Neural progenitor cell (in vitro differentiated cells): ENCODE measurements around the gene CCDC6. TPM values are rescaled to one million over a fixed set of nuclear protein-coding genes. Genes with fewer than 3 reads are reported as not detected.

Source experiments
- DNase-seq: peaks from one replicate; pipeline ENCODE4 v3.0.0-alpha.2; 2016; ENCODE audit warnings: low spot score
- H2AFZ ChIP-seq: fragments of 200-600 bp; sonication (generic); replicated peaks from 2 replicates; pipeline ENCODE4 v1.6.1; 2016; ENCODE audit warnings: antibody characterized with exemption
- H3F3A ChIP-seq: fragments of 200-600 bp; sonication (generic); 2 replicates; pipeline ENCODE4 v1.6.1; 2016; ENCODE audit warnings: antibody characterized with exemption, low read depth
- H3K27ac ChIP-seq: fragments of 200-600 bp; sonication (generic); 2 replicates; pipeline ENCODE4 v1.5.1; 2016; ENCODE audit warnings: mild to moderate bottlenecking
- H3K27me3 ChIP-seq: fragments of 200-600 bp; sonication (generic); 2 replicates; pipeline ENCODE4 v1.6.1; 2016; ENCODE audit warnings: mild to moderate bottlenecking, moderate library complexity
- H3K36me3 ChIP-seq: fragments of 200-600 bp; sonication (generic); 2 replicates; pipeline ENCODE4 v1.5.1; 2016
- H3K4me1 ChIP-seq: fragments of 200-600 bp; sonication (generic); 2 replicates; pipeline ENCODE4 v1.6.1; 2016; ENCODE audit warnings: mixed run types
- H3K4me2 ChIP-seq: fragments of 200-600 bp; sonication (generic); 2 replicates; pipeline ENCODE4 v1.6.1; 2016
- H3K4me3 ChIP-seq: fragments of 200-600 bp; sonication (generic); 2 replicates; pipeline ENCODE4 v1.5.1; 2016
- H3K79me2 ChIP-seq: fragments of 200-600 bp; sonication (generic); 2 replicates; pipeline ENCODE4 v1.6.1; 2016; ENCODE audit warnings: low read depth
- H3K9ac ChIP-seq: fragments of 200-600 bp; sonication (generic); 2 replicates; pipeline ENCODE4 v1.6.1; 2016
- H3K9me3 ChIP-seq: fragments of 200-600 bp; sonication (generic); 2 replicates; pipeline ENCODE4 v1.5.1; 2016; ENCODE audit warnings: low read depth
- H4K20me1 ChIP-seq: fragments of 200-600 bp; sonication (generic); 2 replicates; pipeline ENCODE4 v1.6.1; 2016; ENCODE audit warnings: low read depth
- H3K27ac Mint-ChIP-seq: 3 replicates; pipeline ENCODE4 v1.8.0; 2021; ENCODE audit warnings: mixed read lengths
- H3K27me3 Mint-ChIP-seq: 2 replicates; pipeline ENCODE4 v1.8.0; 2022; ENCODE audit warnings: low read depth, mild to moderate bottlenecking, inconsistent platforms, moderate library complexity, mixed read lengths; ENCODE audit not compliant: insufficient read depth
- H3K36me3 Mint-ChIP-seq: 3 replicates; pipeline ENCODE4 v1.8.0; 2021; ENCODE audit warnings: mixed read lengths
- H3K4me1 Mint-ChIP-seq: 3 replicates; pipeline ENCODE4 v1.8.0; 2021; ENCODE audit warnings: mixed read lengths
- H3K4me3 Mint-ChIP-seq: 3 replicates; pipeline ENCODE4 v1.8.0; 2021; ENCODE audit warnings: mild to moderate bottlenecking, moderate library complexity, mixed read lengths
- H3K9me3 Mint-ChIP-seq: 3 replicates; pipeline ENCODE4 v1.8.0; 2020; ENCODE audit warnings: mixed read lengths
- EZH2 ChIP-seq: fragments of 200-600 bp; sonication (generic); IDR thresholded peaks from 2 replicates; pipeline ENCODE4 v1.6.1; 2017; ENCODE audit warnings: antibody characterized with exemption, mild to moderate bottlenecking, moderate library complexity
- EZH2phosphoT487 ChIP-seq: fragments of 200-600 bp; sonication (generic); IDR thresholded peaks from 2 replicates; pipeline ENCODE4 v1.6.1; 2017; ENCODE audit warnings: antibody characterized with exemption
- total RNA-seq: library from RNA; depleted of rRNA; stranded (reverse); fragments of >200 nt; gene quantifications from 2 replicates; pipeline ENCODE4 v1.2.3, GENCODE V29; 2015; ENCODE audit warnings: low replicate concordance
- TF ChIP-seq, protein P1 (sequence below): fragments of 200-600 bp; sonication (generic); IDR thresholded peaks from 2 replicates; pipeline ENCODE4 v1.5.1; 2017; ENCODE audit warnings: antibody characterized with exemption, mild to moderate bottlenecking

The CCDC6 gene
- total RNA-seq, 1 donor from 2014 or later: 29.4 TPM

- no peaks in the 10 kb centered on the region for H3K36me3 Mint-ChIP-seq
Observed at GRCh38 chr10:59741583-59741982, 164.8 kb downstream of the CCDC6 start.

GRCh38 chr10:59741048-59741447, 165.3 kb downstream of the CCDC6 start:
- H4K20me1 ChIP-seq: no peaks in the 10 kb centered on the region
- no peak for DNase-seq

More at GRCh38 chr10:59741583-59741982, 164.8 kb downstream of the CCDC6 start:
- TF ChIP-seq, protein P1, sequence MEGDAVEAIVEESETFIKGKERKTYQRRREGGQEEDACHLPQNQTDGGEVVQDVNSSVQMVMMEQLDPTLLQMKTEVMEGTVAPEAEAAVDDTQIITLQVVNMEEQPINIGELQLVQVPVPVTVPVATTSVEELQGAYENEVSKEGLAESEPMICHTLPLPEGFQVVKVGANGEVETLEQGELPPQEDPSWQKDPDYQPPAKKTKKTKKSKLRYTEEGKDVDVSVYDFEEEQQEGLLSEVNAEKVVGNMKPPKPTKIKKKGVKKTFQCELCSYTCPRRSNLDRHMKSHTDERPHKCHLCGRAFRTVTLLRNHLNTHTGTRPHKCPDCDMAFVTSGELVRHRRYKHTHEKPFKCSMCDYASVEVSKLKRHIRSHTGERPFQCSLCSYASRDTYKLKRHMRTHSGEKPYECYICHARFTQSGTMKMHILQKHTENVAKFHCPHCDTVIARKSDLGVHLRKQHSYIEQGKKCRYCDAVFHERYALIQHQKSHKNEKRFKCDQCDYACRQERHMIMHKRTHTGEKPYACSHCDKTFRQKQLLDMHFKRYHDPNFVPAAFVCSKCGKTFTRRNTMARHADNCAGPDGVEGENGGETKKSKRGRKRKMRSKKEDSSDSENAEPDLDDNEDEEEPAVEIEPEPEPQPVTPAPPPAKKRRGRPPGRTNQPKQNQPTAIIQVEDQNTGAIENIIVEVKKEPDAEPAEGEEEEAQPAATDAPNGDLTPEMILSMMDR: no peak
- TF ChIP-seq EZH2: no peak
- no peaks in the 10 kb centered on the region for H3K9me3 ChIP-seq
- Mint-ChIP-seq H3K4me1 (no peaks in the 10 kb centered on the region), H3K27me3 (no peaks in the 10 kb centered on the region), H3K9me3 (peaks cover 3% of the 10 kb centered on the region), H3K4me3 (no peak overlapping the region), H3K27ac (no peak overlapping the region)
- H3K4me3 ChIP-seq: no peak overlapping the region
- no peaks in the 10 kb centered on the region for H4K20me1 ChIP-seq
- H3K36me3 ChIP-seq: no peaks in the 10 kb centered on the region
- no peak overlapping the region for H2AFZ ChIP-seq
- no peak overlapping the region for H3K9ac ChIP-seq
- H3F3A ChIP-seq: no peaks in the 10 kb centered on the region
- no peaks in the 10 kb centered on the region for H3K4me1 ChIP-seq
- H3K79me2 ChIP-seq: no peaks in the 10 kb centered on the region
- DNase-seq: no peak
- no peak overlapping the region for H3K4me2 ChIP-seq
- no peak overlapping the region for H3K27ac ChIP-seq
- no peaks in the 10 kb centered on the region for H3K27me3 ChIP-seq

More at GRCh38 chr10:59741048-59741447, 165.3 kb downstream of the CCDC6 start:
- H3K4me3 ChIP-seq: no peak overlapping the region
- H3K4me2 ChIP-seq: no peak overlapping the region
- no peak overlapping the region for H3K27ac ChIP-seq
- TF ChIP-seq, protein P1: no peak
- TF ChIP-seq EZH2phosphoT487 (no peak), EZH2 (no peak)
- Mint-ChIP-seq H3K4me3 (no peak overlapping the region), H3K9me3 (peaks cover 3% of the 10 kb centered on the region), H3K4me1 (no peaks in the 10 kb centered on the region), H3K27me3 (no peaks in the 10 kb centered on the region), H3K27ac (no peak overlapping the region), H3K36me3 (no peaks in the 10 kb centered on the region)
- H3K4me1 ChIP-seq: no peaks in the 10 kb centered on the region
- H3K9ac ChIP-seq: no peak overlapping the region
- H3K79me2 ChIP-seq: no peaks in the 10 kb centered on the region
- no peaks in the 10 kb centered on the region for H3K36me3 ChIP-seq
- H3F3A ChIP-seq: no peaks in the 10 kb centered on the region
- no peaks in the 10 kb centered on the region for H3K9me3 ChIP-seq
- H3K27me3 ChIP-seq: no peaks in the 10 kb centered on the region
- H2AFZ ChIP-seq: no peak overlapping the region

Other genes with a start within 250 kb of the CCDC6 start
- 39.6 and 48.5 TPM in 2 replicates for gene SLC16A9, start 196.7 kb downstream of the CCDC6 start, total RNA-seq
- not detected in 2 replicates for gene MRLN, start 153.1 kb downstream of the CCDC6 start, total RNA-seq